OCI-LY3 (cell line): Measurements from ENCODE around the gene HNRNPUL2.
"Not testable (repeated sequence)": the region's sequence is repeated elsewhere in the genome, so short reads cannot be mapped to it uniquely, and the experiment has no call there.

Source experiments
- EZH2phosphoT487 ChIP-seq: fragments of 200-600 bp; shearing (Covaris generic); IDR thresholded peaks from 2 replicates; pipeline ENCODE4 v1.6.1; 2018; ENCODE audit warnings: antibody characterized with exemption, mixed run types, low read depth
- TF ChIP-seq, protein P1 (sequence below): fragments of 200-600, 300-600 bp; sonication (generic); IDR thresholded peaks from 2 replicates; pipeline ENCODE4 v1.5.1; 2014; ENCODE audit warnings: antibody characterized with exemption, low read length, low read depth

DNA sequence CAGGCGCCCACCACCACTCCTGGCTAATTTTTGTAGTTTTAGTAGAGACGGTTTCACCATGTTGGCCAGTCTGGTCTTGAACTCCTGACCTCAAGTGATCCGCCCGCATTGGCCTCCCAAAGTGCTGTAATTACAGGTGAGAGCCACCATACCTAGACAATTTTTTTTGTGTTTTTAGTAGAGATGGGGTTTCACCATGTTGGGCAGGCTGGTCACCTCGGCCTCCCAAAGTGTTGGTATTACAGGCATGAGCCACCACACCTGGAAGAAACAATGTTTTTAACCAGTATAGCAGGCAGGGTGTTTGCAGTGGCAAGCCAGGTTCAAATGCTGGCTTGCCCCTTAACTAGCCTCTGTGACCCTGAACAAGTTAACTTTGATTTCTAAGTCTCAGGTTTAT is 22.7 kb upstream of the HNRNPUL2 start:
- not testable (repeated sequence) for TF ChIP-seq EZH2phosphoT487
- TF ChIP-seq, protein P1, sequence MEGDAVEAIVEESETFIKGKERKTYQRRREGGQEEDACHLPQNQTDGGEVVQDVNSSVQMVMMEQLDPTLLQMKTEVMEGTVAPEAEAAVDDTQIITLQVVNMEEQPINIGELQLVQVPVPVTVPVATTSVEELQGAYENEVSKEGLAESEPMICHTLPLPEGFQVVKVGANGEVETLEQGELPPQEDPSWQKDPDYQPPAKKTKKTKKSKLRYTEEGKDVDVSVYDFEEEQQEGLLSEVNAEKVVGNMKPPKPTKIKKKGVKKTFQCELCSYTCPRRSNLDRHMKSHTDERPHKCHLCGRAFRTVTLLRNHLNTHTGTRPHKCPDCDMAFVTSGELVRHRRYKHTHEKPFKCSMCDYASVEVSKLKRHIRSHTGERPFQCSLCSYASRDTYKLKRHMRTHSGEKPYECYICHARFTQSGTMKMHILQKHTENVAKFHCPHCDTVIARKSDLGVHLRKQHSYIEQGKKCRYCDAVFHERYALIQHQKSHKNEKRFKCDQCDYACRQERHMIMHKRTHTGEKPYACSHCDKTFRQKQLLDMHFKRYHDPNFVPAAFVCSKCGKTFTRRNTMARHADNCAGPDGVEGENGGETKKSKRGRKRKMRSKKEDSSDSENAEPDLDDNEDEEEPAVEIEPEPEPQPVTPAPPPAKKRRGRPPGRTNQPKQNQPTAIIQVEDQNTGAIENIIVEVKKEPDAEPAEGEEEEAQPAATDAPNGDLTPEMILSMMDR, result not testable (repeated sequence)
